Effector memory CD4-positive, alpha-beta T cell (primary cell): ENCODE data around the gene C14orf119.

ENCODE experiments used
- DNase-seq, 3 donors: peaks; one replicate each; pipeline ENCODE4 v3.0.0-alpha.2; 2020
- H3K27ac ChIP-seq: 2 replicates; pipeline ENCODE4 v1.7.0; 2013; ENCODE audit warnings: mild to moderate bottlenecking, low read length, moderate library complexity; ENCODE audit not compliant: insufficient read depth, poor library complexity, severe bottlenecking
- H3K27me3 ChIP-seq: replicated peaks from 2 replicates; pipeline ENCODE4 v1.7.0; 2013; ENCODE audit warnings: mild to moderate bottlenecking, low read length; ENCODE audit not compliant: insufficient read depth, control insufficient read depth, poor library complexity, severe bottlenecking
- H3K36me3 ChIP-seq: 2 replicates; pipeline ENCODE4 v1.7.0; 2013; ENCODE audit warnings: mild to moderate bottlenecking, low read length, moderate library complexity; ENCODE audit not compliant: control insufficient read depth, insufficient read depth
- H3K4me1 ChIP-seq: 2 replicates; pipeline ENCODE4 v1.7.0; 2013; ENCODE audit warnings: low read length, mild to moderate bottlenecking; ENCODE audit not compliant: control insufficient read depth, insufficient read depth, poor library complexity, severe bottlenecking
- H3K4me3 ChIP-seq: 2 replicates; pipeline ENCODE4 v1.7.0; 2013; ENCODE audit warnings: low read length, low read depth, mild to moderate bottlenecking; ENCODE audit not compliant: insufficient read depth, poor library complexity, severe bottlenecking
- H3K9me3 ChIP-seq: 2 replicates; pipeline ENCODE4 v1.7.0; 2013; ENCODE audit warnings: mild to moderate bottlenecking, low read length, moderate library complexity; ENCODE audit not compliant: control insufficient read depth

Gene C14orf119

GRCh38 chr14:23071244-23071920 lies 23.9 kb upstream of the C14orf119 start:
- H3K27ac ChIP-seq, result peak overlapping the region; percentile 70
- H3K27me3 ChIP-seq, result no peaks in the 10 kb centered on the region
- peak overlapping the region; percentile 62 for H3K4me3 ChIP-seq
- peak; percentile 55 to 67 (median 65) for DNase-seq
- no peaks in the 10 kb centered on the region for H3K9me3 ChIP-seq
- H3K4me1 ChIP-seq, result peaks cover 18% of the 10 kb centered on the region
- peaks cover 54% of the 10 kb centered on the region for H3K36me3 ChIP-seq

- H3K4me3 ChIP-seq, result no peak overlapping the region
- peaks cover 18% of the 10 kb centered on the region for H3K4me1 ChIP-seq
These were observed 23.3 kb upstream of the C14orf119 start for GRCh38 chr14:23071921-23072539.

DNA sequence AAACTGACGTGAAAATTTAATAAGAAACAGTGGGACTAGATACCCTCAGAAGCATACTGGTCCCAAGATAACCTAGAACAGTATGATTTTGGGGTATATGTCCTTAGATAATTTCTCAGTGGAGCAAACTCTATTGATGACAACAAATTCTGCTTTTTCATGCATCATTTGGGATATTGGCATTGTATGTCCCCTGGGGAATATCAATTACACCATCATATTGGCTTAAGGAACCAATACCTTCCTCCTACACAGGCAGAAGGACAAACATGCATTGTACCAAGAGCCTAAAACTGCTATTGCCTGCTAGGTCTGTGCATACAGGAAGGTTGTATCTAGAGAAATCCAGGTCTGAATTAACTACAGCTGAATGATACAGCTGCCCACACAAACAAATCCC lies 20.4 kb upstream of the C14orf119 start:
- peaks cover 14% of the 10 kb centered on the region for H3K4me1 ChIP-seq
- no peak overlapping the region for H3K4me3 ChIP-seq
- no peak for DNase-seq
- no peak overlapping the region for H3K27ac ChIP-seq
- H3K27me3 ChIP-seq, result no peaks in the 10 kb centered on the region
- peaks cover 60% of the 10 kb centered on the region for H3K36me3 ChIP-seq
- no peaks in the 10 kb centered on the region for H3K9me3 ChIP-seq

More at GRCh38 chr14:23071921-23072539, 23.3 kb upstream of the C14orf119 start:
- no peaks in the 10 kb centered on the region for H3K9me3 ChIP-seq
- DNase-seq, result no peak
- H3K27me3 ChIP-seq, result no peaks in the 10 kb centered on the region
- H3K27ac ChIP-seq, result peak overlapping the region; percentile 70
- peaks cover 54% of the 10 kb centered on the region for H3K36me3 ChIP-seq

DNA sequence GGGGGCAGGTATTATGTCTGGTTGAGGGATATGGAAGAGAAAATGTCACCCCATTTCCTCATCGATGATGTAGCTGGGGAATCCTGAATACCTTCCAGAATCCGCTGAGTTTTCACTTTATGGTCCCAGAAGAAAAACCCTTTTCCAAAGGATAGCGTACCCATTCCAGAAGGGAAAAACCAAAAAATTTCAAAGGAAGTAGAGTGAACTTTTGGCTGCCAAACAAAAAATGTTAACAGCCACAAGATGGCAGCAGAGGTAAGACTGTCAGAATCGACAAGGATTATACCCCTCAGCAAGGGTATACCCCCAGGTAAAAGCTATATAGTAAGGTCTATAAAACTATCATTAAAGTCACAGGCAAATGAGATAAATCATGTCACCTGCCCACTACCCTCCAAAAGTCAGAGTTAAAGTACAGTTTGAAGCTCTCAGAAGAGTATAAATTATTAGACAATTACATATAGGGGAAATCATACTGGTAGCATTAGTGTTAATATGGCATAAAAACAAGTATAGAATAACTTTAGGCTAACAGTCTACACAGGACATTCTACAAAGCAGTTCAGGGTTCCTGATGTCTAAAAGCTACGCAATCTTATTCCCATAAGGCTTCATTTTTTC lies 18.4 kb upstream of the C14orf119 start:
- Histone ChIP-seq H3K4me1 (peaks cover under 1% of the 10 kb centered on the region), H3K27ac (no peak overlapping the region), H3K36me3 (peaks cover 79% of the 10 kb centered on the region), H3K4me3 (no peak overlapping the region), H3K9me3 (no peaks in the 10 kb centered on the region), H3K27me3 (no peaks in the 10 kb centered on the region)
- no peak for DNase-seq

- Histone ChIP-seq H3K4me3 (no peak overlapping the region), H3K27me3 (no peaks in the 10 kb centered on the region), H3K36me3 (peaks cover 85% of the 10 kb centered on the region), H3K4me1 (no peaks in the 10 kb centered on the region), H3K9me3 (no peaks in the 10 kb centered on the region), H3K27ac (no peak overlapping the region)
- no peak for DNase-seq
These were observed 17.3 kb upstream of the C14orf119 start for GRCh38 chr14:23077962-23078361.

DNA sequence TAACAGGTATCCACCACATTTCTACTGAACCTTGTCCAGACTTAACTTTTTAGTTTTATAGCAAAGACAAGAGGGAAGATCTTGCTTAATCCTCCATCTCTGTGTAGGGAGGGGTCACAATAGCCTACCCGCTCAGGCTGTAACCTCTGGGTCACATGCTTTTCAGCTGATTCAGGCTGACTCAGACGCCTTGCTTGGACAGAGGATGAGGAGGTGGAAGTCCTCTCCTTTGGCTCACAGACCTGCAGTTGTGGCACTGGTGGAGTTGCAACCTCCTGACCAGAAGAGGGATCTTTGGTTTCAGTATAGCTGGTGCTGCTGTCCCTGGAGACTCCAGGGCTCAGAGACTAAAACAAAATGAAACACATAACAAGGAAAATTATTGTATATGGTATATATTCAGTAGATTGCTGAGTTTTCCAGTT lies 16.6 kb upstream of the C14orf119 start:
- Histone ChIP-seq H3K36me3 (peaks cover 87% of the 10 kb centered on the region), H3K4me1 (no peaks in the 10 kb centered on the region), H3K27ac (no peak overlapping the region), H3K27me3 (no peaks in the 10 kb centered on the region), H3K4me3 (no peak overlapping the region), H3K9me3 (no peaks in the 10 kb centered on the region)
- DNase-seq, result no peak

DNA sequence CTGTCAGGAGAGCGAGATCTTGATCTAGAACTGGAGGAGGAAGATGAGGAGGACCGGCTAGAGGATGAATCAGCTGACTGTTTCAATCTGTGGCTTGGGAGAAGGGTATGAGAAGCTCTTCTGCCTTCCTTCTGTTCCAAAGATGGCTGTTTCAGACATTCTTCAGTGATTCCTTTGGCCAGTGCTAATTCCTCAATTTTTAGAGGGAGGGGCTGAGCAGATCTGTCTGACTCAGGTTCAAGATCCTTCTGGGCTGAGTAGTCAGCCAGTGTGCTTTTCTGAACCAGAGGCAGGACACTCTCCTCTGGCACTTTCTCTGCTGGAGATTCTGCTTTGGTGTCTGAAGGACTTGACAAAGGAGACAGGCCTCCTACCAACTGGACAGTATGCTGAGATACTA lies 15.6 kb upstream of the C14orf119 start:
- no peaks in the 10 kb centered on the region for H3K4me1 ChIP-seq
- H3K4me3 ChIP-seq, result no peak overlapping the region
- no peaks in the 10 kb centered on the region for H3K27me3 ChIP-seq
- no peak for DNase-seq
- H3K27ac ChIP-seq, result no peak overlapping the region
- peaks cover 91% of the 10 kb centered on the region for H3K36me3 ChIP-seq
- no peaks in the 10 kb centered on the region for H3K9me3 ChIP-seq

- peaks cover 91% of the 10 kb centered on the region for H3K36me3 ChIP-seq
- H3K9me3 ChIP-seq, result no peaks in the 10 kb centered on the region
- H3K27ac ChIP-seq, result no peak overlapping the region
These were observed 14.8 kb upstream of the C14orf119 start for GRCh38 chr14:23080474-23080873.

DNA sequence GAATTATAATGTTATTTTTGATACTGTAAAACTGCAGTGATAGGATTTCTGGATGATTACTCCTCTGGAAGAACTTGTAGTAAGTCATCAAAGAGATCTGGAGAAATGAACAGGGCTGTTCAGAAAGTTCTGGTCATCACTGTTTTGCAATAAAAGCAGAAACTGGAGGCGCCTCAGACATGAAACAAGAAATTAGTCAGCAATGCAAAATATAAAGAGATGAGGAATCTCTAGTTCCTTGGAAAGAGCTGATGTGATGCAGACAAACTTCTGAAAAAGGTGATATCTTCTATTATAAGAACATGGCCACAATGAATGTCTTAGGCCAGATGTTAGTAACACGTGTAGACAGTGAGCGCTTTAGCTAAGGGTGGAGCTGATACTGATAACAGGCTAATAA lies 9.8 kb upstream of the C14orf119 start:
- no peaks in the 10 kb centered on the region for H3K27me3 ChIP-seq
- H3K4me1 ChIP-seq, result no peaks in the 10 kb centered on the region
- H3K36me3 ChIP-seq, result peaks cover 87% of the 10 kb centered on the region
- H3K27ac ChIP-seq, result no peak overlapping the region
- no peaks in the 10 kb centered on the region for H3K9me3 ChIP-seq
- no peak for DNase-seq
- H3K4me3 ChIP-seq, result no peak overlapping the region

More at GRCh38 chr14:23080474-23080873, 14.8 kb upstream of the C14orf119 start:
- Histone ChIP-seq H3K4me3 (no peak overlapping the region), H3K27me3 (no peaks in the 10 kb centered on the region), H3K4me1 (no peaks in the 10 kb centered on the region)
- DNase-seq, result no peak

GRCh38 chr14:23086565-23086964 lies 8.7 kb upstream of the C14orf119 start:
- H3K4me3 ChIP-seq, result no peak overlapping the region
- no peaks in the 10 kb centered on the region for H3K27me3 ChIP-seq
- H3K4me1 ChIP-seq, result no peaks in the 10 kb centered on the region
- no peak for DNase-seq
- no peaks in the 10 kb centered on the region for H3K9me3 ChIP-seq
- peaks cover 81% of the 10 kb centered on the region for H3K36me3 ChIP-seq
- no peak overlapping the region for H3K27ac ChIP-seq
